ENCODE measurements around the gene SLC22A8. TPM values are rescaled to one million over a fixed set of nuclear protein-coding genes. Genes with fewer than 3 reads are reported as not detected.

Gene SLC22A8
- total and polyA plus RNA-seq, 10 of the 15 experiments (the other 5 are each of a cell fraction or from before 2014, with no cell fraction given) = not detected

DNA sequence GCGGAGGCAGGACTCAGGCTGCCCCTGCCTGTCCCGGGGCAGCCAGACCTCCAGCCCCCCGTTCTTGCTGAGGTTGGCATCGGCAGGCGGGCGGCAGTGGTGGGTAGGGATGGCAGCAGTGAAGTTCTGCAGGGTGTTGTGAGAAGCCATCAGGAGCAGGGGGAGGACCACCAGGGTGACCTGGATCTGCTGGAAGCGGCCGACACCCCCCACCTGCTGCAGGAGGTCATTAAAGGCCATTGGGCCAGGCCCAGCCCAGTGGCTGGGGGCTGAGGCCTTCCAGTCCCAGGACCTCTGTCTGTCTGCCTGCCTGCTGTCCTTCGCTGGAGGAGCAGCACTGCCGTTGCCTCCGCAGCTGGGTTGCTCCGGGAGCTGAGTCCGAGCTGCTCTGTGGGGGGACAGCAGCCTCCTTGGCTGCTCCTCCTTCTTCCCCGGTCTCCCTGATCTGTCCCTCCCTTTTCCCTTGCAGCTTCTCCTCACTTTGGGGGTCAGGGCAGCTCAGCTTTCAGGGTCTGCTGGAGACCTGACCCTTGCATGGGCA is 31.1 kb downstream of the SLC22A8 start, which contains the start of gene SLC22A6 (continued):
- TF ChIP-seq, protein P1, sequence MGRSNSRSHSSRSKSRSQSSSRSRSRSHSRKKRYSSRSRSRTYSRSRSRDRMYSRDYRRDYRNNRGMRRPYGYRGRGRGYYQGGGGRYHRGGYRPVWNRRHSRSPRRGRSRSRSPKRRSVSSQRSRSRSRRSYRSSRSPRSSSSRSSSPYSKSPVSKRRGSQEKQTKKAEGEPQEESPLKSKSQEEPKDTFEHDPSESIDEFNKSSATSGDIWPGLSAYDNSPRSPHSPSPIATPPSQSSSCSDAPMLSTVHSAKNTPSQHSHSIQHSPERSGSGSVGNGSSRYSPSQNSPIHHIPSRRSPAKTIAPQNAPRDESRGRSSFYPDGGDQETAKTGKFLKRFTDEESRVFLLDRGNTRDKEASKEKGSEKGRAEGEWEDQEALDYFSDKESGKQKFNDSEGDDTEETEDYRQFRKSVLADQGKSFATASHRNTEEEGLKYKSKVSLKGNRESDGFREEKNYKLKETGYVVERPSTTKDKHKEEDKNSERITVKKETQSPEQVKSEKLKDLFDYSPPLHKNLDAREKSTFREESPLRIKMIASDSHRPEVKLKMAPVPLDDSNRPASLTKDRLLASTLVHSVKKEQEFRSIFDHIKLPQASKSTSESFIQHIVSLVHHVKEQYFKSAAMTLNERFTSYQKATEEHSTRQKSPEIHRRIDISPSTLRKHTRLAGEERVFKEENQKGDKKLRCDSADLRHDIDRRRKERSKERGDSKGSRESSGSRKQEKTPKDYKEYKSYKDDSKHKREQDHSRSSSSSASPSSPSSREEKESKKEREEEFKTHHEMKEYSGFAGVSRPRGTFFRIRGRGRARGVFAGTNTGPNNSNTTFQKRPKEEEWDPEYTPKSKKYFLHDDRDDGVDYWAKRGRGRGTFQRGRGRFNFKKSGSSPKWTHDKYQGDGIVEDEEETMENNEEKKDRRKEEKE (IDR thresholded peaks at IDR 0.05) = no peak
- TF ChIP-seq, protein P2, sequence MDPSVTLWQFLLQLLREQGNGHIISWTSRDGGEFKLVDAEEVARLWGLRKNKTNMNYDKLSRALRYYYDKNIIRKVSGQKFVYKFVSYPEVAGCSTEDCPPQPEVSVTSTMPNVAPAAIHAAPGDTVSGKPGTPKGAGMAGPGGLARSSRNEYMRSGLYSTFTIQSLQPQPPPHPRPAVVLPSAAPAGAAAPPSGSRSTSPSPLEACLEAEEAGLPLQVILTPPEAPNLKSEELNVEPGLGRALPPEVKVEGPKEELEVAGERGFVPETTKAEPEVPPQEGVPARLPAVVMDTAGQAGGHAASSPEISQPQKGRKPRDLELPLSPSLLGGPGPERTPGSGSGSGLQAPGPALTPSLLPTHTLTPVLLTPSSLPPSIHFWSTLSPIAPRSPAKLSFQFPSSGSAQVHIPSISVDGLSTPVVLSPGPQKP (IDR thresholded peaks at IDR 0.05; ENCODE audit: low read depth, low read length) = no peak
- TF ChIP-seq, protein P3, sequence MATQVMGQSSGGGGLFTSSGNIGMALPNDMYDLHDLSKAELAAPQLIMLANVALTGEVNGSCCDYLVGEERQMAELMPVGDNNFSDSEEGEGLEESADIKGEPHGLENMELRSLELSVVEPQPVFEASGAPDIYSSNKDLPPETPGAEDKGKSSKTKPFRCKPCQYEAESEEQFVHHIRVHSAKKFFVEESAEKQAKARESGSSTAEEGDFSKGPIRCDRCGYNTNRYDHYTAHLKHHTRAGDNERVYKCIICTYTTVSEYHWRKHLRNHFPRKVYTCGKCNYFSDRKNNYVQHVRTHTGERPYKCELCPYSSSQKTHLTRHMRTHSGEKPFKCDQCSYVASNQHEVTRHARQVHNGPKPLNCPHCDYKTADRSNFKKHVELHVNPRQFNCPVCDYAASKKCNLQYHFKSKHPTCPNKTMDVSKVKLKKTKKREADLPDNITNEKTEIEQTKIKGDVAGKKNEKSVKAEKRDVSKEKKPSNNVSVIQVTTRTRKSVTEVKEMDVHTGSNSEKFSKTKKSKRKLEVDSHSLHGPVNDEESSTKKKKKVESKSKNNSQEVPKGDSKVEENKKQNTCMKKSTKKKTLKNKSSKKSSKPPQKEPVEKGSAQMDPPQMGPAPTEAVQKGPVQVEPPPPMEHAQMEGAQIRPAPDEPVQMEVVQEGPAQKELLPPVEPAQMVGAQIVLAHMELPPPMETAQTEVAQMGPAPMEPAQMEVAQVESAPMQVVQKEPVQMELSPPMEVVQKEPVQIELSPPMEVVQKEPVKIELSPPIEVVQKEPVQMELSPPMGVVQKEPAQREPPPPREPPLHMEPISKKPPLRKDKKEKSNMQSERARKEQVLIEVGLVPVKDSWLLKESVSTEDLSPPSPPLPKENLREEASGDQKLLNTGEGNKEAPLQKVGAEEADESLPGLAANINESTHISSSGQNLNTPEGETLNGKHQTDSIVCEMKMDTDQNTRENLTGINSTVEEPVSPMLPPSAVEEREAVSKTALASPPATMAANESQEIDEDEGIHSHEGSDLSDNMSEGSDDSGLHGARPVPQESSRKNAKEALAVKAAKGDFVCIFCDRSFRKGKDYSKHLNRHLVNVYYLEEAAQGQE (IDR thresholded peaks at IDR 0.05; ENCODE audit: low read depth, low read length) = no peak
- TF ChIP-seq KDM1A (IDR thresholded peaks at IDR 0.05; ENCODE audit: borderline replicate concordance) (no peak), SREBF1 (IDR thresholded peaks at IDR 0.05; ENCODE audit: low read length) (no peak), ATF7 (IDR thresholded peaks at IDR 0.05; ENCODE audit: low read depth) (no peak), ETV6 (conservative IDR thresholded peaks at IDR 0.05 in 1 of 2, IDR thresholded peaks at IDR 0.05 in 1 of 2; ENCODE audit: borderline replicate concordance in 1 of 2, low read depth in 1 of 2) (no peak), EED (IDR thresholded peaks at IDR 0.05; ENCODE audit: low read depth) (no peak)
- TF ChIP-seq, protein P4, sequence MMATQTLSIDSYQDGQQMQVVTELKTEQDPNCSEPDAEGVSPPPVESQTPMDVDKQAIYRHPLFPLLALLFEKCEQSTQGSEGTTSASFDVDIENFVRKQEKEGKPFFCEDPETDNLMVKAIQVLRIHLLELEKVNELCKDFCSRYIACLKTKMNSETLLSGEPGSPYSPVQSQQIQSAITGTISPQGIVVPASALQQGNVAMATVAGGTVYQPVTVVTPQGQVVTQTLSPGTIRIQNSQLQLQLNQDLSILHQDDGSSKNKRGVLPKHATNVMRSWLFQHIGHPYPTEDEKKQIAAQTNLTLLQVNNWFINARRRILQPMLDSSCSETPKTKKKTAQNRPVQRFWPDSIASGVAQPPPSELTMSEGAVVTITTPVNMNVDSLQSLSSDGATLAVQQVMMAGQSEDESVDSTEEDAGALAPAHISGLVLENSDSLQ (IDR thresholded peaks at IDR 0.05) = no peak
- TF ChIP-seq, protein P5, sequence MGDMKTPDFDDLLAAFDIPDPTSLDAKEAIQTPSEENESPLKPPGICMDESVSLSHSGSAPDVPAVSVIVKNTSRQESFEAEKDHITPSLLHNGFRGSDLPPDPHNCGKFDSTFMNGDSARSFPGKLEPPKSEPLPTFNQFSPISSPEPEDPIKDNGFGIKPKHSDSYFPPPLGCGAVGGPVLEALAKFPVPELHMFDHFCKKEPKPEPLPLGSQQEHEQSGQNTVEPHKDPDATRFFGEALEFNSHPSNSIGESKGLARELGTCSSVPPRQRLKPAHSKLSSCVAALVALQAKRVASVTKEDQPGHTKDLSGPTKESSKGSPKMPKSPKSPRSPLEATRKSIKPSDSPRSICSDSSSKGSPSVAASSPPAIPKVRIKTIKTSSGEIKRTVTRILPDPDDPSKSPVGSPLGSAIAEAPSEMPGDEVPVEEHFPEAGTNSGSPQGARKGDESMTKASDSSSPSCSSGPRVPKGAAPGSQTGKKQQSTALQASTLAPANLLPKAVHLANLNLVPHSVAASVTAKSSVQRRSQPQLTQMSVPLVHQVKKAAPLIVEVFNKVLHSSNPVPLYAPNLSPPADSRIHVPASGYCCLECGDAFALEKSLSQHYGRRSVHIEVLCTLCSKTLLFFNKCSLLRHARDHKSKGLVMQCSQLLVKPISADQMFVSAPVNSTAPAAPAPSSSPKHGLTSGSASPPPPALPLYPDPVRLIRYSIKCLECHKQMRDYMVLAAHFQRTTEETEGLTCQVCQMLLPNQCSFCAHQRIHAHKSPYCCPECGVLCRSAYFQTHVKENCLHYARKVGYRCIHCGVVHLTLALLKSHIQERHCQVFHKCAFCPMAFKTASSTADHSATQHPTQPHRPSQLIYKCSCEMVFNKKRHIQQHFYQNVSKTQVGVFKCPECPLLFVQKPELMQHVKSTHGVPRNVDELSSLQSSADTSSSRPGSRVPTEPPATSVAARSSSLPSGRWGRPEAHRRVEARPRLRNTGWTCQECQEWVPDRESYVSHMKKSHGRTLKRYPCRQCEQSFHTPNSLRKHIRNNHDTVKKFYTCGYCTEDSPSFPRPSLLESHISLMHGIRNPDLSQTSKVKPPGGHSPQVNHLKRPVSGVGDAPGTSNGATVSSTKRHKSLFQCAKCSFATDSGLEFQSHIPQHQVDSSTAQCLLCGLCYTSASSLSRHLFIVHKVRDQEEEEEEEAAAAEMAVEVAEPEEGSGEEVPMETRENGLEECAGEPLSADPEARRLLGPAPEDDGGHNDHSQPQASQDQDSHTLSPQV (IDR thresholded peaks at IDR 0.05) = no peak
